ENCODE measurements around the gene RABL3. TPM values are rescaled to one million over a fixed set of nuclear protein-coding genes. Genes with fewer than 3 reads are reported as not detected.

Gene RABL3
- total and polyA plus RNA-seq, 2 of the 13 experiments (the other 11 are each of a cell fraction or from before 2014, with no cell fraction given): 4.8 to 31.9 TPM

DNA sequence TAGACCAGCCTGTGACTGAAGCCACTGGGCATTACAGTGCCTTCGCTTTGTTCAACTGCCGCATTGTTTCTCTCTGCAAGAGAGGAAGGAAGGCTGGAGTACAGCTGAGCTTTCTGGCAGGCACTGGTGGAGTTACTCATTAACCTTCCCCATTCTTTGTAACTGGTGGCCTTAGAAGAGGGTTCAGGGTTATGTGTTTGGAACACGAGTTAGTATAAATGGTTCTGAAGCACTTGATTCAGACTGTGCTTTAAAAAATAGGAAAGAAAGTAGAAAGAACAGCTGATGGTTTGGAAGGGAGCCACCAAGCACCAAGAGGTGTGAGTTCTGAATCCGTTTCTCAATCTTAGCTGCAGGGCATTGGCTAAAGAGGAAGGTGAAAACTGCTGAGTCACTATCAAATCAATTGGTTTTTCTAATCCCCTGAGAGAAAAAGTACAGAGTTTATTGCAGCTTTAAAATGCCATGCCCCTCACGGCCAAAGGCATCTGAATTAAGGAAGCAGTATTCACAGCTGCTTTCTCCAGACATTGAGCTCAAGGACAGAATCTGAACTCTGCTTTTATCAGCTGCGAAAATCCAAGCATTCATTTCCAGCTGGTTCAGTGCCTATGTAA, 63.9 kb downstream of the RABL3 start (continued):
- TF ChIP-seq BORCS8-MEF2B (CRISPR knock-in tag; IDR thresholded peaks at IDR 0.05) (no peak), NAIF1 (CRISPR knock-in tag; IDR thresholded peaks at IDR 0.05; ENCODE audit: borderline replicate concordance) (no peak), FOSL1 (CRISPR knock-in tag; IDR thresholded peaks at IDR 0.05; ENCODE audit: borderline replicate concordance) (no peak), ZNF34 (CRISPR knock-in tag; IDR thresholded peaks at IDR 0.05; ENCODE audit: borderline replicate concordance) (no peak), TBP (CRISPR knock-in tag; IDR thresholded peaks at IDR 0.05) (no peak), TCF7 (IDR thresholded peaks at IDR 0.05; ENCODE audit: low read depth) (peak; percentile 36; the same call in 1 of the 2 replicates), ZNF343 (CRISPR knock-in tag; IDR thresholded peaks at IDR 0.05) (no peak), SIX1 (CRISPR knock-in tag; IDR thresholded peaks at IDR 0.05; ENCODE audit: borderline replicate concordance) (no peak), ZFP82 (CRISPR knock-in tag; IDR thresholded peaks at IDR 0.05; ENCODE audit: borderline replicate concordance) (no peak), ZNF350 (CRISPR knock-in tag; IDR thresholded peaks at IDR 0.05; ENCODE audit: borderline replicate concordance, low read depth) (no peak), FOXK2 (IDR thresholded peaks at IDR 0.05) (no peak; the same call in 1 of the 2 replicates), NFE2L1 (CRISPR knock-in tag; IDR thresholded peaks at IDR 0.05; ENCODE audit: borderline replicate concordance) (no peak), ZNF546 (CRISPR knock-in tag; conservative IDR thresholded peaks at IDR 0.05) (no peak), JARID2 (CRISPR knock-in tag; IDR thresholded peaks at IDR 0.05; ENCODE audit: insufficient replicate concordance) (no peak), ZNF180 (CRISPR knock-in tag; IDR thresholded peaks at IDR 0.05; ENCODE audit: borderline replicate concordance, low read depth) (no peak), CCAR2 (optimal IDR thresholded peaks at IDR 0.05; ENCODE audit: low read depth, low read length) (no peak), ZZZ3 (CRISPR knock-in tag; IDR thresholded peaks at IDR 0.05; ENCODE audit: borderline replicate concordance) (no peak), POGZ (CRISPR knock-in tag; IDR thresholded peaks at IDR 0.05) (no peak), ZNF768 (CRISPR knock-in tag; IDR thresholded peaks at IDR 0.05) (no peak)
- TF ChIP-seq, protein P1, sequence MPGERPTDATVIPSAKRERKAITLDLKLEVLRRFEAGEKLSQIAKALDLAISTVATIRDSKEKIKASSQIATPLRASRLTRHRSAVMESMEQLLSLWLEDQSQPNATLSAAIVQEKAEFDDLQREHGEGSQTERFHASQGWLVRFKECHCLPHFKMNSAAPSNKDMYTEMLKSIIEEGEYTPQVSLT (CRISPR knock-in tag; IDR thresholded peaks at IDR 0.05; ENCODE audit: borderline replicate concordance, low read depth): no peak
- TF ChIP-seq, protein P2, sequence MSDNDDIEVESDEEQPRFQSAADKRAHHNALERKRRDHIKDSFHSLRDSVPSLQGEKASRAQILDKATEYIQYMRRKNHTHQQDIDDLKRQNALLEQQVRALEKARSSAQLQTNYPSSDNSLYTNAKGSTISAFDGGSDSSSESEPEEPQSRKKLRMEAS (IDR thresholded peaks at IDR 0.05): peak; percentile 36; the same call in 1 of the 2 replicates
- TF ChIP-seq, protein P3, sequence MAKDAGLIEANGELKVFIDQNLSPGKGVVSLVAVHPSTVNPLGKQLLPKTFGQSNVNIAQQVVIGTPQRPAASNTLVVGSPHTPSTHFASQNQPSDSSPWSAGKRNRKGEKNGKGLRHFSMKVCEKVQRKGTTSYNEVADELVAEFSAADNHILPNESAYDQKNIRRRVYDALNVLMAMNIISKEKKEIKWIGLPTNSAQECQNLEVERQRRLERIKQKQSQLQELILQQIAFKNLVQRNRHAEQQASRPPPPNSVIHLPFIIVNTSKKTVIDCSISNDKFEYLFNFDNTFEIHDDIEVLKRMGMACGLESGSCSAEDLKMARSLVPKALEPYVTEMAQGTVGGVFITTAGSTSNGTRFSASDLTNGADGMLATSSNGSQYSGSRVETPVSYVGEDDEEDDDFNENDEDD (CRISPR knock-in tag; IDR thresholded peaks at IDR 0.05; ENCODE audit: borderline replicate concordance): 0 out of 2 replicates have a peak, but pooled peaks have one; percentile 16
- TF ChIP-seq, protein P4, sequence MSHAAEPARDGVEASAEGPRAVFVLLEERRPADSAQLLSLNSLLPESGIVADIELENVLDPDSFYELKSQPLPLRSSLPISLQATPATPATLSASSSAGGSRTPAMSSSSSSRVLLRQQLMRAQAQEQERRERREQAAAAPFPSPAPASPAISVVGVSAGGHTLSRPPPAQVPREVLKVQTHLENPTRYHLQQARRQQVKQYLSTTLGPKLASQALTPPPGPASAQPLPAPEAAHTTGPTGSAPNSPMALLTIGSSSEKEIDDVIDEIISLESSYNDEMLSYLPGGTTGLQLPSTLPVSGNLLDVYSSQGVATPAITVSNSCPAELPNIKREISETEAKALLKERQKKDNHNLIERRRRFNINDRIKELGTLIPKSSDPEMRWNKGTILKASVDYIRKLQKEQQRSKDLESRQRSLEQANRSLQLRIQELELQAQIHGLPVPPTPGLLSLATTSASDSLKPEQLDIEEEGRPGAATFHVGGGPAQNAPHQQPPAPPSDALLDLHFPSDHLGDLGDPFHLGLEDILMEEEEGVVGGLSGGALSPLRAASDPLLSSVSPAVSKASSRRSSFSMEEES (CRISPR knock-in tag; IDR thresholded peaks at IDR 0.05): peak; percentile 79
- TF ChIP-seq, protein P5, sequence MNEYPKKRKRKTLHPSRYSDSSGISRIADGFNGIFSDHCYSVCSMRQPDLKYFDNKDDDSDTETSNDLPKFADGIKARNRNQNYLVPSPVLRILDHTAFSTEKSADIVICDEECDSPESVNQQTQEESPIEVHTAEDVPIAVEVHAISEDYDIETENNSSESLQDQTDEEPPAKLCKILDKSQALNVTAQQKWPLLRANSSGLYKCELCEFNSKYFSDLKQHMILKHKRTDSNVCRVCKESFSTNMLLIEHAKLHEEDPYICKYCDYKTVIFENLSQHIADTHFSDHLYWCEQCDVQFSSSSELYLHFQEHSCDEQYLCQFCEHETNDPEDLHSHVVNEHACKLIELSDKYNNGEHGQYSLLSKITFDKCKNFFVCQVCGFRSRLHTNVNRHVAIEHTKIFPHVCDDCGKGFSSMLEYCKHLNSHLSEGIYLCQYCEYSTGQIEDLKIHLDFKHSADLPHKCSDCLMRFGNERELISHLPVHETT (CRISPR knock-in tag; conservative IDR thresholded peaks at IDR 0.05): no peak; the same call in 1 of the 2 replicates
- TF ChIP-seq, protein P6, sequence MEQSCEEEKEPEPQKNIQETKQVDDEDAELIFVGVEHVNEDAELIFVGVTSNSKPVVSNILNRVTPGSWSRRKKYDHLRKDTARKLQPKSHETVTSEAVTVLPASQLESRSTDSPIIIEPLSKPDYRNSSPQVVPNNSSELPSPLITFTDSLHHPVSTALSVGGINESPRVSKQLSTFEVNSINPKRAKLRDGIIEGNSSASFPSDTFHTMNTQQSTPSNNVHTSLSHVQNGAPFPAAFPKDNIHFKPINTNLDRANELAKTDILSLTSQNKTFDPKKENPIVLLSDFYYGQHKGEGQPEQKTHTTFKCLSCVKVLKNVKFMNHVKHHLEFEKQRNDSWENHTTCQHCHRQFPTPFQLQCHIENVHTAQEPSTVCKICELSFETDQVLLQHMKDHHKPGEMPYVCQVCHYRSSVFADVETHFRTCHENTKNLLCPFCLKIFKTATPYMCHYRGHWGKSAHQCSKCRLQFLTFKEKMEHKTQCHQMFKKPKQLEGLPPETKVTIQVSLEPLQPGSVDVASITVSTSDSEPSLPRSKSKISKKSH (CRISPR knock-in tag; IDR thresholded peaks at IDR 0.05; ENCODE audit: borderline replicate concordance): no peak

Measured in HepG2 (cell line).